Body of pancreas (tissue), 4 donors: ENCODE results near the gene ALS2CL.

Source experiments
- POLR2A ChIP-seq, 3 donors: fragments of 450-650 bp; IDR thresholded peaks; one replicate each; pipeline ENCODE4 v1.6.1; 2016; ENCODE audit warnings: antibody characterized with exemption in 3 of 3, mild to moderate bottlenecking in 2 of 3
- TF ChIP-seq, protein P1 (sequence below), 7 experiments: fragments of 450-650 bp in 4 of 7; fragments of 200-600 bp in 3 of 7; sonication (generic) in 3 of 7; IDR thresholded peaks; one replicate each; pipeline ENCODE4 v1.5.1; 2016 to 2019; ENCODE audit warnings: antibody characterized with exemption in 7 of 7

- TF ChIP-seq POLR2A (IDR thresholded peaks at IDR 0.05) = no peak
- TF ChIP-seq, protein P1, sequence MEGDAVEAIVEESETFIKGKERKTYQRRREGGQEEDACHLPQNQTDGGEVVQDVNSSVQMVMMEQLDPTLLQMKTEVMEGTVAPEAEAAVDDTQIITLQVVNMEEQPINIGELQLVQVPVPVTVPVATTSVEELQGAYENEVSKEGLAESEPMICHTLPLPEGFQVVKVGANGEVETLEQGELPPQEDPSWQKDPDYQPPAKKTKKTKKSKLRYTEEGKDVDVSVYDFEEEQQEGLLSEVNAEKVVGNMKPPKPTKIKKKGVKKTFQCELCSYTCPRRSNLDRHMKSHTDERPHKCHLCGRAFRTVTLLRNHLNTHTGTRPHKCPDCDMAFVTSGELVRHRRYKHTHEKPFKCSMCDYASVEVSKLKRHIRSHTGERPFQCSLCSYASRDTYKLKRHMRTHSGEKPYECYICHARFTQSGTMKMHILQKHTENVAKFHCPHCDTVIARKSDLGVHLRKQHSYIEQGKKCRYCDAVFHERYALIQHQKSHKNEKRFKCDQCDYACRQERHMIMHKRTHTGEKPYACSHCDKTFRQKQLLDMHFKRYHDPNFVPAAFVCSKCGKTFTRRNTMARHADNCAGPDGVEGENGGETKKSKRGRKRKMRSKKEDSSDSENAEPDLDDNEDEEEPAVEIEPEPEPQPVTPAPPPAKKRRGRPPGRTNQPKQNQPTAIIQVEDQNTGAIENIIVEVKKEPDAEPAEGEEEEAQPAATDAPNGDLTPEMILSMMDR (IDR thresholded peaks at IDR 0.05) = no peak
Measured at GRCh38 chr3:46693892-46694226, 380 bp upstream of the ALS2CL start.
